Upper lobe of right lung (tissue), 1 donor: ENCODE results near the gene MUC16. TPM values are rescaled to one million over a fixed set of nuclear protein-coding genes. Genes with fewer than 3 reads are reported as not detected.

Experiments used
- ATAC-seq: fragments of 200-7000 bp; cut with Tn5 transposase; one replicate; pipeline ENCODE4 v1.9.1; 2020; ENCODE audit warnings: mild to moderate bottlenecking, moderate library complexity
- DNase-seq: peaks from one replicate; pipeline ENCODE4 v3.0.0-alpha.2; 2020
- H3K27ac ChIP-seq: fragments of 200-600 bp; one replicate; pipeline ENCODE4 v1.8.0; 2022
- H3K27me3 ChIP-seq: fragments of 200-600 bp; one replicate; pipeline ENCODE4 v1.8.0; 2022; ENCODE audit warnings: mild to moderate bottlenecking
- H3K36me3 ChIP-seq: fragments of 200-600 bp; one replicate; pipeline ENCODE4 v1.8.0; 2022
- H3K4me1 ChIP-seq: fragments of 200-600 bp; one replicate; pipeline ENCODE4 v1.8.0; 2022
- H3K4me3 ChIP-seq: fragments of 200-600 bp; one replicate; pipeline ENCODE4 v1.8.0; 2022; ENCODE audit warnings: mild to moderate bottlenecking
- H3K9me3 ChIP-seq: fragments of 200-600 bp; one replicate; pipeline ENCODE4 v1.8.0; 2022
- intact Hi-C: fragments of 100-400 bp; cut with DNase I; formaldehyde crosslinking; loops from one replicate; pipeline ENCODE4 v1.11.0; 2022
- total RNA-seq: library from RNA; stranded (reverse); fragmentation: NEBNext Ultra II Directional; extraction: Animal tissue kit (Norgen Biotek cat#: 25700); gene quantifications from one replicate; pipeline ENCODE4 v1.2.1, GENCODE V29; 2021
- TF ChIP-seq, protein P1 (sequence below): fragments of 200-600 bp; IDR thresholded peaks from one replicate; pipeline ENCODE4 v1.8.0; 2022; ENCODE audit warnings: antibody characterized with exemption
- donor health status: DM: no; HTN: yes; CAD: no; lungs with severe emphysema.

The MUC16 gene
- total RNA-seq, 1 donor from 2014 or later, result 0.41 TPM

- Histone ChIP-seq H3K36me3 (no peaks in the 10 kb centered on the region), H3K9me3 (no peaks in the 10 kb centered on the region), H3K4me3 (no peak overlapping the region), H3K27me3 (no peaks in the 10 kb centered on the region), H3K4me1 (no peaks in the 10 kb centered on the region), H3K27ac (no peak overlapping the region)
- ATAC-seq (no peak), DNase-seq (no peak)
- intact Hi-C loops, result no loop called here
- TF ChIP-seq, protein P1, sequence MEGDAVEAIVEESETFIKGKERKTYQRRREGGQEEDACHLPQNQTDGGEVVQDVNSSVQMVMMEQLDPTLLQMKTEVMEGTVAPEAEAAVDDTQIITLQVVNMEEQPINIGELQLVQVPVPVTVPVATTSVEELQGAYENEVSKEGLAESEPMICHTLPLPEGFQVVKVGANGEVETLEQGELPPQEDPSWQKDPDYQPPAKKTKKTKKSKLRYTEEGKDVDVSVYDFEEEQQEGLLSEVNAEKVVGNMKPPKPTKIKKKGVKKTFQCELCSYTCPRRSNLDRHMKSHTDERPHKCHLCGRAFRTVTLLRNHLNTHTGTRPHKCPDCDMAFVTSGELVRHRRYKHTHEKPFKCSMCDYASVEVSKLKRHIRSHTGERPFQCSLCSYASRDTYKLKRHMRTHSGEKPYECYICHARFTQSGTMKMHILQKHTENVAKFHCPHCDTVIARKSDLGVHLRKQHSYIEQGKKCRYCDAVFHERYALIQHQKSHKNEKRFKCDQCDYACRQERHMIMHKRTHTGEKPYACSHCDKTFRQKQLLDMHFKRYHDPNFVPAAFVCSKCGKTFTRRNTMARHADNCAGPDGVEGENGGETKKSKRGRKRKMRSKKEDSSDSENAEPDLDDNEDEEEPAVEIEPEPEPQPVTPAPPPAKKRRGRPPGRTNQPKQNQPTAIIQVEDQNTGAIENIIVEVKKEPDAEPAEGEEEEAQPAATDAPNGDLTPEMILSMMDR, result no peak
Observed at GRCh38 chr19:9018163-9018875, 8.1 kb upstream of the MUC16 start.

DNA sequence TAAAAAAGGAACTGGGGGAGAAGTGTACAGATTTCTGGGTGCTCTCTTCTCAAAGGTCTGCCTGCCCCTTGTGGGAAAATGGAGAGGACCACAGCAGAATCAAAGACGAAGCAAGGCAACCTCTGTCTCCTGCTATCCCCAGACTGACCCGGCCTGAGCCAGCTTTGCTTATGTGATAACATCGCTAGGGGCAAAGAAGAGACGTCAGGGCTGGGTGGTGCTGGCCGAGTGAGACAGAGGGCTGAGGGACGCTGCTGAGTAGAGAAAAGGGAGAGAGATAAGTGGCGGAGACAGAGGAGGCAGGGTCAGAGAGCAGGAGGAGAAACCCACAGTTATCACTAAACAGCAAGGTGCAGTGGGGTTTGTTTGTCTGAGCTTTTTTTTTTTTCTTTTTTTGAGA lies 4.6 kb upstream of the MUC16 start:
- H3K4me1 ChIP-seq, result no peaks in the 10 kb centered on the region
- TF ChIP-seq, protein P1, result no peak

DNA sequence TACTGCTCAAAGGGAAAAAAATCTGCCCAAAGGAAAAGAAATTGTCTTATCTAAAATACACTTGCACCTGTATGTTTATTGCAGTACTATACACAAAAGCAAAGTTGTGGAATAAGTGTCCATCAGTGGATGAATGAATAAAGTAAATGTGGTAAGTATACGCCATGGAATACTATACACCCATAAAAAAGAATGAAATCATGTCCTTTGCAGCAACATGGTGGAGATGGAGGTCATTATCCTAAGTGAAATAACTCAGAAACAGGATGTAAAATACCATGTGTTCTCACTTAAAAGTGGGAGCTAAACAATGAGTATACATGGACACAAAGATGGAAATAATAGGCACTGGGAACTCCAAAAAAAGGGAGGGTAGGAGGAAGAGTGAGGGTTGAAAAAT lies 3.8 kb upstream of the MUC16 start:
- Histone ChIP-seq H3K27me3 (no peaks in the 10 kb centered on the region), H3K4me1 (no peaks in the 10 kb centered on the region), H3K4me3 (no peak overlapping the region), H3K27ac (no peak overlapping the region), H3K9me3 (no peaks in the 10 kb centered on the region), H3K36me3 (no peaks in the 10 kb centered on the region)
- ATAC-seq, result no peak
- intact Hi-C loops, result no loop called here
- DNase-seq, result no peak
- TF ChIP-seq, protein P1, result no peak

More for the DNA sequence above, 4.6 kb upstream of the MUC16 start:
- Histone ChIP-seq H3K27ac (no peak overlapping the region), H3K9me3 (no peaks in the 10 kb centered on the region), H3K4me3 (no peak overlapping the region), H3K36me3 (no peaks in the 10 kb centered on the region), H3K27me3 (no peaks in the 10 kb centered on the region)
- DNase-seq (no peak), ATAC-seq (no peak)
- intact Hi-C loops, result no loop called here

DNA sequence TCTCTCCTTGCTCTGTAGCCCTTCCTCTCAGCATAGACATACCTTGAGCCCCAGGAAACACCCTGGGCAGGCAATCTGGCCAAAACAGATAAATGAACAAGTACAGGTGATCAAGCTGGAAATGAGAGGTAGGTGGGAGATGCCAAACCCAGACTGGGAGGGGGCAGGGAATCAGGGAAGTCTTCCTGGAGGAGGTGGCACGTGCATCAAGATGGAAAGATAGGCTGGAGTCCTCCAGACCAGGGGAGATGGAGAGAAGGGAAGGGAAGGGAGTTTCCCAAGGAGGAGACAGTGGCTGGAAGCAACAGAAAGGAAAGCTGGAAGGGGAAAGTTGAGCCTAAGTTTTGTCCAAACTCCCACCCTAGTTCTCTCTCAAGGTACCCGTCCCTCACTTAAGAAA lies 1.7 kb upstream of the MUC16 start:
- no peak for DNase-seq
- intact Hi-C loops, result no loop called here
- no peak overlapping the region for H3K4me3 ChIP-seq
- no peaks in the 10 kb centered on the region for H3K9me3 ChIP-seq
- no peaks in the 10 kb centered on the region for H3K27me3 ChIP-seq
- H3K36me3 ChIP-seq, result no peaks in the 10 kb centered on the region
- TF ChIP-seq, protein P1, result no peak
- no peak for ATAC-seq
- H3K27ac ChIP-seq, result no peak overlapping the region
- H3K4me1 ChIP-seq, result no peaks in the 10 kb centered on the region

DNA sequence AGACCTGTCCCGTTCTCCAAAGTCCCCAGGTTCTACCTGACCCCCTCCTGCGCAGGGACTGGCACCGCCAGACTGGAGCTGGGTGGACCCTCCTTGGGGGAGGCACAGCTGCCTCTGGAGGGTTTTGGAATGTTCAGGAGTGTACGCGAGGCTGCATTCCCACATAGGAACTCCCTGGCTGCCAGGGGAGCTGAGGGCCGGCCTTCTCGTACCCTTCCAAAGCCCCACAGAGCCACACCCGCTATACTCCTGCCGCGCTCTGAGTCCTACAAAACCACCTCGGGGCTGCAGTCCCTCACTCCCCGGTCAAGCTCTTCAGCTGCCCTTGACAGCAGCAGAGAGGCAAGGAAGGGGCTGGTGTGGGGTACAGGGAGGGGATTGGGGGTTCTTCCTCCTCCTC lies 484 bp upstream of the MUC16 start:
- intact Hi-C loops, result no loop called here
- ATAC-seq (peak; percentile 8), DNase-seq (no peak)
- Histone ChIP-seq H3K9me3 (no peaks in the 10 kb centered on the region), H3K4me1 (no peaks in the 10 kb centered on the region), H3K27me3 (no peaks in the 10 kb centered on the region), H3K36me3 (no peaks in the 10 kb centered on the region), H3K4me3 (no peak overlapping the region), H3K27ac (no peak overlapping the region)
- TF ChIP-seq, protein P1, result no peak

DNA sequence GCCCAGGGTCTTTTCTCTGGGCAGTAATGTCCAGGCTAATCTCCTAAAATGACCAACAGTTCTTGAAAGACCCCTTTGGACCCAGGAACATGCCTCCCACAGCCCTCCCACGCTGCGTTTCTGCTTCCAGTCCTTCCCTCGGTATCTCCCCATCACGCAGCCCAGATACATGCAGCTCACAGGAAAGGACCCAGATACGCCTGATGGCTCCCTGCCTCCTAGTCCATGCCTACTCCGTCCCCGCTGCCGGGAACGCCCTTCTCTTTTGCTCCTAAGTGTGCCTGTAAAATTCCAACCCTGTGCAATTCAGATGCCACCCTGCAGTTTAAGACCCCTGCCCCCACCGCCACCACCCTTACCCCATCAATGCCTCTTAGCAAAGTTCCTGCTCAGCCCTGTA lies 778 bp downstream of the MUC16 start:
- no peaks in the 10 kb centered on the region for H3K9me3 ChIP-seq
- no peaks in the 10 kb centered on the region for H3K4me1 ChIP-seq
- ATAC-seq (no peak), DNase-seq (no peak)
- no peak overlapping the region for H3K27ac ChIP-seq
- intact Hi-C loops, result no loop called here
- H3K36me3 ChIP-seq, result no peaks in the 10 kb centered on the region
- TF ChIP-seq, protein P1, result no peak
- no peak overlapping the region for H3K4me3 ChIP-seq
- no peaks in the 10 kb centered on the region for H3K27me3 ChIP-seq
